Measurements from ENCODE around the gene CAMK1D.

DNA sequence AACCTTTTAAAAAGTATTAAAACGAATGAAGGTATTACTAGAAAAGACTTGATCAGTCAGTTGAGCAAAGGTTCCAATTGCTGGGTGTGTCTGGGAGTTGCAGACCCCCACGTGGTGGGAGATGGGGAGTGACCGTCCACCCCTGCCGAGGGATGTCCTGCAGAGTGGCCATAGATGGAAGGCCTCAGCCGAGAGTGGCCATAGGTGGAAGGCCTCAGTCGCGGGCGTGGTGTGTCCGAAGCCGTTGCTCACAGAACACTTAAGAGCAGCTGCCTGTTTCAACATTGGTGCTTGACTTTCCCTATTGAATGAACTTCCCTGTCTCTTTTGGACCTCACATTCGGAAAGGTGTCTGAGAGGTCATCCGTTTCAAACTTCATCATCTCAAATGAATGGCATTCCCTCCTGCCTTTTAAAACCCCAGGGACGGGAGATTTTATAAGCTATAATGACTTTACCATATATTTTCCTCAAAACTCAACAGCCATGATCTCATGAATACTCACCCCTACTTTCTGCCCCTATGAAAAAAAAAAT, 69.4 kb downstream of the CAMK1D start:
- TF ChIP-seq CTCF (conservative IDR thresholded peaks at IDR 0.05 in 1 of 2, IDR thresholded peaks at IDR 0.05 in 1 of 2; ENCODE audit: extremely low read depth in 1 of 2, insufficient read depth in 1 of 2, low read depth in 1 of 2, low read length in 2 of 2): no peak
- TF ChIP-seq EZH2 (IDR thresholded peaks at IDR 0.05; ENCODE audit: borderline replicate concordance, low read length): no peak
